GM19452 (cell line): ENCODE data around the gene SAPCD2.

Source experiments
- ATAC-seq: cut with Tn5 transposase; IDR thresholded peaks from one replicate; pipeline ENCODE4 v1.9.1; 2021; ENCODE audit not compliant: unreplicated experiment

SAPCD2 gene

GRCh38 chr9:137050570-137050969 lies 19.8 kb downstream of the SAPCD2 start:
- no peak for ATAC-seq

GRCh38 chr9:137049544-137050449 lies 20.6 kb downstream of the SAPCD2 start:
- no peak for ATAC-seq

DNA sequence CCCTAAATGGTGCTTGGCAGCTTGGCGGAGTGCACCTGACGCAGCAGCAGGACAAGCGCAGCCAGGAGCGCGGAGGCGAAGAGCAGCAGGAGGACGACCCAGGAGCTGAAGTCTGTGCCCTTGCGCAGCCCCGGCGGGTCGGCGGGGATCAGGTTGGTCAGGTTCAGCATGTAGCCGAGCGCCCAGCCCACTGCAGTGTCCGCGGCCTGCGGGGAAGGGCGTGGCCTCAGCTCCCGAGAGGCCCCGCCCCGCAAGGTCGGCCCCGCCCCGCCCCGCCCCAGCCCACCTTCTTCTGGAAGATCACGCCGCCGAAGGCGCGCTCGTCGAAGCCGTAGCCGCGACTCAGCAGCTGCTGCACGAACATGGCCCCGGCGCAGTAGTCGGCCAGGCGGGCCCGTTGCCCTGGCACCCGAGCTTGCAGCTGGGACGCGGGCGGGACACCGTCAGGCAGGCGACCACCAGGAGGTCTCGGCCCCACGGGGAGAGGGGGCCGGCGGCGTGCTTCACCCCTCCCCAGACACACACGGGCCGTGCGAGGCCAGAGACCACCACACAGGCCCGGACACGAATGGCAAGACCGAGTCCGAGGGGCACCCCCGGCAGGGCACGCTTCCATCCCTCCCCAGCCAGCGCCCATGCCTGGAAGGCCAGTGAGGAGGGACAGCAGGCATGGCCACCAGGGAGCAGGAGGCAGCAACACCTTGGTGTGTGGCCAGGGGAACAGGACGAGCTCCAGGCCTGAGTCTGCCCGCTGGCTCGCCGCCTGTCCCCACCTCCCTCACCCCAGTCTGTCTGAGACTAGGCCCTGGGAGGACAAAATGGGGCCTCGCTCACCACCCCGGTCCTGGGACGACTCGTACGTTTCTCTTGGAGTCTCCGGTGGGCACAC lies 21.5 kb downstream of the SAPCD2 start:
- no peak for ATAC-seq

- ATAC-seq = no peak
These were observed 24.1 kb downstream of the SAPCD2 start, which contains the start of gene NPDC1 for GRCh38 chr9:137046088-137046787. NPDC1 (minus strand) TSS chr9:137046177; CDS start chr9:137045989, 188 bp downstream.

DNA sequence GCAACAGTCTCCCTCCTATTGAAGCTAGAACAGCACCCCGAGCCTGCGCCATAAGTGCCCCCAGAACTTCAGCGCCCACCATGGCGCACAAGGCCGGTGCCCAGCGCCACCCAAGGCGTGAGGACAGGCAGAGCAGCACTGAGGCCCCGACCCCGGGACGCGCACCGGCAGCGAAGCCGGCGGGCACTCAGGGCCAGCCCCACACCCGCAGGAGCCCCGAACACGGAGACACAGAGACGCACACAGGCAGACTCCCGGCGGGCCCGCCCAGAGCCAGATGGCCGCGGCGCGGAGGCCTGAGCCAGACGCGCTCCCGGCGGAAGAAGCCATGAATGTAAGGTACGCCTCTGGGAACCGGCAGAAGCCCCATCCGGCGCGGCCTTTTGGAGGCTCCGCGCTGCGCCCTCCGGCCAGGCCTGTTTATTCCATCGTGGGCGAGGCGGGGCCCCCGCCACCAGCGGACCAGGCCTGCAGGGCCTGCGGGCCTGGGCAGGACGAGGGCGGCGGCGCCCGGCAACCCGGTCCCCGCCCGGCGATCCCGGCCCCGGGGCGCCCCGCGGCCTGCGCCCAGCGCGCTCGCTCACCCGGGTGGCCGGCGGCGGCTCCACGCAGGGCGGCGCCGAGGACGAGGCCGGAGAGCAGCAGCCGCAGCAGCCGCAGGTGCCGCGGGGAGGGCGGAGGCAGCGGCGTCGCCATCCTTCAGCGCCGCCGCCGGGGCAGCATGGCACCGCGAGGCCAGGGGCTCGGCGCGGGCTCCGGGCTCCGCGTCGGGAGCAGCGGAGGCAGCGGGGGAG lies 24.9 kb downstream of the SAPCD2 start:
- ATAC-seq = no peak

- ATAC-seq = no peak
These were observed 25.7 kb downstream of the SAPCD2 start for GRCh38 chr9:137044502-137045177.

GRCh38 chr9:137044037-137044436 lies 26.3 kb downstream of the SAPCD2 start:
- ATAC-seq = no peak

- no peak for ATAC-seq
These were observed 27.3 kb downstream of the SAPCD2 start for GRCh38 chr9:137042751-137043727.

GRCh38 chr9:137041124-137041523 lies 29.2 kb downstream of the SAPCD2 start:
- ATAC-seq = no peak

- no peak for ATAC-seq
These were observed 29.8 kb downstream of the SAPCD2 start for GRCh38 chr9:137040568-137040967.

DNA sequence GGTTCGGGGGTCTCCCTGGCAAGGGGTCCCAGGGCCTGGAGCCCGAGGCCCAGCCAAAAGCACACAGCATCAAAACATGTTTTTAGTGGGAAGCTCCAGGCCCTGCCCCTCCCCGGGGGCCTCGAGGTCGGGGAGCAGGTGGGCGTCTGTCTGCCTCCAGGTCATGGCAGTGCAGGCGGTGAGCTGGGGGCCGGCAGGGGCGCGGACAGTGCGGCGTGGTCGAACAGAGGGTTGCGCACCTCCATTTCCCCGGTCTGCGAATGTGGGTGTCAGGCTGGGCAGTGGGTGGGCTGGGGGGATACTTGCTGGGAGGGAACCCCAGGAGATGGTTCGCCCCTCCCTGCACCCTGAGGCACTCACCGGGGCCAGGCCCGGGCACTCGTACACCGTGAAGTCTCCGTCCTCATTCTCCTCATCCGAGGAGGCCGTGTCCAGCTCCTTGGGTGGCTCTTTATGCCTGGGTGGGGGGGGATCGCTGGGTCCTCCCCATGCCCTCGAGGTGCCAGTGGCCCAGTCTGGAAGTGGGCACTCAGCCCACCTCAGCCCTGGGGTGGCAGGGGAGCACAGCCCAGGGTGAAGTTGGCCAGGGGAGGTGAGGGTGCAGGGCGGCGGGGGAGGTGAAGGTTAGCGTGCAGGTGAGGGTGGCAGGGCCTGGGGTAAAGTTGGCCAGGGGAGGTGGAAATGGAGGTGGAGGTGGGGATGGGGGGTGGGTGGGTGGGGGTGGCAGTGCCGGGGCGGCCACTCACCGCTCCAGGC lies 30.6 kb downstream of the SAPCD2 start:
- ATAC-seq = no peak

- no peak for ATAC-seq
These were observed 31.4 kb downstream of the SAPCD2 start for GRCh38 chr9:137038916-137039315.

DNA sequence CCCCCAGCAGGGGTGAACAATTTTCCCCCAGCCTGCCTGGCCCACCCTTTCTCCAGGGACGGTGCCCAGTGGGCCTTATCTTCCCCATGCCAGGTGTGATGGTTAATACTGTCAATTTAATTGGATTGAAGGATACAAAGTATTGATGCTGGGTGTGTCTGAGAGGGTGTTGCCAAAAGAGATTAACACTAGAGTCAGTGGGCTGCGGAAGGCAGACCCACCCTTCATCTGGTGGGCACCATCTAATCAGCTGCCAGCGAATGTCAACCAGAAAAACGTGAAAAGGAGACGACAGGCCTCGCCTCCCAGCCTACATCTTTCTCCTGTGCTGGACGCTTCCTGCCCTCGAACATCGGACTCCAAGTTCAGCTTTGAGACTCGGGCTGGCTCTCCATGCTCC lies 32.9 kb downstream of the SAPCD2 start:
- no peak for ATAC-seq

- ATAC-seq = no peak
These were observed 33.3 kb downstream of the SAPCD2 start for GRCh38 chr9:137037035-137037434.

- ATAC-seq = no peak
These were observed 34.4 kb downstream of the SAPCD2 start for GRCh38 chr9:137035937-137036336.

DNA sequence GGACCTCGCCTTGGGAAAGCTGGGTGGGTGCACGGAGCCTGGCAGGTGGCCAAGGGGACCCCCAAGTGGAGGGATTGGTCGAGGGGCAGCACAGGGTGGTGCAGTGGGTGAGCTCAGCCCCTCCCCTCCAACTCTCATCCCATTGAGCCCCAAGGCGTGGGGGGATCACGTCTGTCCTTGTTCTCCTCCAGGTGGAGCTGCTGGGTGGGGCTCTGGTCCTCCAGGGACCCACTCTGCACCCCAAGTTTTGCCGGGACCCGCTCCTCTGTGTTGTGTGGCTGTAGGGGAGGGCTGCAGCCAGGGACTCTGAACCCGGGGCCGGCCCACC lies 34.9 kb downstream of the SAPCD2 start:
- no peak for ATAC-seq

- no peak for ATAC-seq
These were observed 35.4 kb downstream of the SAPCD2 start for GRCh38 chr9:137034709-137035506.
